ENCODE measurements around the gene CPM.
"Not testable (repeated sequence)": the region's sequence is repeated elsewhere in the genome, so short reads cannot be mapped to it uniquely, and the experiment has no call there.

DNA sequence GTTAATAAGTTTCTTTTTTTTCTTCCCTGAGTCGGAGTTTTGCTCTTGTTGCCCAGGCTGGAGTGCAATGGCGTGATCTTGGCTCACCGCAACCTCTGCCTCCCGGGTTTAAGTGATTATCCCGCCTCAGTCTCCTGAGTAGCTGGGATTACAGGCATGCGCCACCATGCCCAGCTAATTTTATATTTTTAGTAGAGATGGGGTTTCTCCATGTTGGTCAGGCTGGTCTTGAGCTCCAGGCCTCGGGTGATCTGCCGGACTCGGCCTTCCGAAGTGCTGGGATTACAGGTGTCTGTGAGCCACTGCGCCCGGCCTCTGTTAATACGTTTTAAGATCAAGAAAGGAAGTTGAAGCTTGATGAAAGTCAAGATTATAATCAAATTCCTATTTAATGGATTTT is 113.5 kb downstream of the CPM start:
- TF ChIP-seq, protein P1, sequence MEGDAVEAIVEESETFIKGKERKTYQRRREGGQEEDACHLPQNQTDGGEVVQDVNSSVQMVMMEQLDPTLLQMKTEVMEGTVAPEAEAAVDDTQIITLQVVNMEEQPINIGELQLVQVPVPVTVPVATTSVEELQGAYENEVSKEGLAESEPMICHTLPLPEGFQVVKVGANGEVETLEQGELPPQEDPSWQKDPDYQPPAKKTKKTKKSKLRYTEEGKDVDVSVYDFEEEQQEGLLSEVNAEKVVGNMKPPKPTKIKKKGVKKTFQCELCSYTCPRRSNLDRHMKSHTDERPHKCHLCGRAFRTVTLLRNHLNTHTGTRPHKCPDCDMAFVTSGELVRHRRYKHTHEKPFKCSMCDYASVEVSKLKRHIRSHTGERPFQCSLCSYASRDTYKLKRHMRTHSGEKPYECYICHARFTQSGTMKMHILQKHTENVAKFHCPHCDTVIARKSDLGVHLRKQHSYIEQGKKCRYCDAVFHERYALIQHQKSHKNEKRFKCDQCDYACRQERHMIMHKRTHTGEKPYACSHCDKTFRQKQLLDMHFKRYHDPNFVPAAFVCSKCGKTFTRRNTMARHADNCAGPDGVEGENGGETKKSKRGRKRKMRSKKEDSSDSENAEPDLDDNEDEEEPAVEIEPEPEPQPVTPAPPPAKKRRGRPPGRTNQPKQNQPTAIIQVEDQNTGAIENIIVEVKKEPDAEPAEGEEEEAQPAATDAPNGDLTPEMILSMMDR (IDR thresholded peaks at IDR 0.05), result not testable (repeated sequence)
- not testable (repeated sequence) for TF ChIP-seq POLR2A (IDR thresholded peaks at IDR 0.05)
